Activated T-helper 17 cell treated with anti-CD3 and anti-CD28 coated beads, Interleukin-2, amount 50 U/mL, for 72 hours (primary cell): ENCODE data around the gene SPATA2. TPM values are rescaled to one million over a fixed set of nuclear protein-coding genes. Genes with fewer than 3 reads are reported as not detected.
"Not testable (repeated sequence)": the region's sequence is repeated elsewhere in the genome, so short reads cannot be mapped to it uniquely, and the experiment has no call there.

ENCODE experiments used
- ATAC-seq: fragments of 150-1000 bp; cut with Tn5 transposase; replicated peaks from 2 replicates; pipeline ENCODE4 v1.10.0; 2021; ENCODE audit warnings: mild to moderate bottlenecking, moderate library complexity
- H3K27ac Mint-ChIP-seq: one replicate; pipeline ENCODE4 v1.8.0; 2022; ENCODE audit warnings: mixed read lengths
- H3K27me3 Mint-ChIP-seq: one replicate; pipeline ENCODE4 v1.8.0; 2022; ENCODE audit warnings: mixed read lengths
- H3K36me3 Mint-ChIP-seq: one replicate; pipeline ENCODE4 v1.8.0; 2022; ENCODE audit warnings: low read depth, mild to moderate bottlenecking, mixed read lengths
- H3K4me1 Mint-ChIP-seq: one replicate; pipeline ENCODE4 v1.8.0; 2022; ENCODE audit warnings: mixed read lengths
- H3K4me3 Mint-ChIP-seq: one replicate; pipeline ENCODE4 v1.8.0; 2022; ENCODE audit warnings: mild to moderate bottlenecking, mixed read lengths
- H3K9me3 Mint-ChIP-seq: one replicate; pipeline ENCODE4 v1.8.0; 2022; ENCODE audit warnings: mixed read lengths
- total RNA-seq, 2 donors: library from RNA; stranded (reverse); gene quantifications; one replicate each; pipeline ENCODE4 v1.2.3, GENCODE V29; 2022

The SPATA2 gene
- total RNA-seq, 2 donors from 2014 or later, result 5.5 to 10.3 TPM

GRCh38 chr20:49871391-49871948 is 43.9 kb downstream of the SPATA2 start:
- no peak overlapping the region for H3K4me3 Mint-ChIP-seq
- H3K4me1 Mint-ChIP-seq, result peaks cover 4% of the 10 kb centered on the region
- no peak for ATAC-seq
- peaks cover 67% of the 10 kb centered on the region for H3K36me3 Mint-ChIP-seq
- no peaks in the 10 kb centered on the region for H3K9me3 Mint-ChIP-seq
- H3K27me3 Mint-ChIP-seq, result no peaks in the 10 kb centered on the region
- H3K27ac Mint-ChIP-seq, result no peak overlapping the region

GRCh38 chr20:49870261-49870660 is 45.1 kb downstream of the SPATA2 start:
- no peaks in the 10 kb centered on the region for H3K9me3 Mint-ChIP-seq
- ATAC-seq, result no peak
- peak overlapping the region; percentile 51 for H3K27ac Mint-ChIP-seq
- H3K4me3 Mint-ChIP-seq, result no peak overlapping the region
- peaks cover 4% of the 10 kb centered on the region for H3K4me1 Mint-ChIP-seq
- no peaks in the 10 kb centered on the region for H3K27me3 Mint-ChIP-seq
- peaks cover 67% of the 10 kb centered on the region for H3K36me3 Mint-ChIP-seq

GRCh38 chr20:49868964-49869363 is 46.4 kb downstream of the SPATA2 start:
- Mint-ChIP-seq H3K27ac (peak overlapping the region; percentile 84), H3K36me3 (peaks cover 69% of the 10 kb centered on the region), H3K9me3 (no peaks in the 10 kb centered on the region), H3K27me3 (no peaks in the 10 kb centered on the region), H3K4me1 (peaks cover 4% of the 10 kb centered on the region), H3K4me3 (no peak overlapping the region)
- ATAC-seq, result peak; percentile 59

DNA sequence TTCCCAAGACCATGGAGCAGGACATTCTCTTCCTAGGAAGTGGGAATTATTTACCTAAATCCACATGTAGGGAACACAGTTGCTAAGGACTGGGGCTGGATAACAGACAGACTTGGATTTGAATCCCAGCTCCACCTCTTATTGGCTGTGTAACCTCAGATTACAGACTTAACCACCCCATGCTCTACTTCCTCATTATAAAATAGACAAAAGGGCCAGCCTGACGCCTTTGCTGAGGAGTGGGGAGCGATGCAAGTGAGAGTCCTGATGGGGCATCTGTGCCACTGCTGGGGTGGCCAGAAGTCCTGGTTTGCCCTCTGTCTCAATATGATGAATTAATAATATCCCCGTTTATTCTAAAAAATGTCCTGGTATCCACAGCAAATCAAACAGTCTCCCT is 46.8 kb downstream of the SPATA2 start:
- no peak overlapping the region for H3K4me3 Mint-ChIP-seq
- H3K9me3 Mint-ChIP-seq, result no peaks in the 10 kb centered on the region
- peak overlapping the region; percentile 84 for H3K27ac Mint-ChIP-seq
- H3K27me3 Mint-ChIP-seq, result no peaks in the 10 kb centered on the region
- peaks cover 66% of the 10 kb centered on the region for H3K36me3 Mint-ChIP-seq
- no peak for ATAC-seq
- H3K4me1 Mint-ChIP-seq, result peaks cover 4% of the 10 kb centered on the region

DNA sequence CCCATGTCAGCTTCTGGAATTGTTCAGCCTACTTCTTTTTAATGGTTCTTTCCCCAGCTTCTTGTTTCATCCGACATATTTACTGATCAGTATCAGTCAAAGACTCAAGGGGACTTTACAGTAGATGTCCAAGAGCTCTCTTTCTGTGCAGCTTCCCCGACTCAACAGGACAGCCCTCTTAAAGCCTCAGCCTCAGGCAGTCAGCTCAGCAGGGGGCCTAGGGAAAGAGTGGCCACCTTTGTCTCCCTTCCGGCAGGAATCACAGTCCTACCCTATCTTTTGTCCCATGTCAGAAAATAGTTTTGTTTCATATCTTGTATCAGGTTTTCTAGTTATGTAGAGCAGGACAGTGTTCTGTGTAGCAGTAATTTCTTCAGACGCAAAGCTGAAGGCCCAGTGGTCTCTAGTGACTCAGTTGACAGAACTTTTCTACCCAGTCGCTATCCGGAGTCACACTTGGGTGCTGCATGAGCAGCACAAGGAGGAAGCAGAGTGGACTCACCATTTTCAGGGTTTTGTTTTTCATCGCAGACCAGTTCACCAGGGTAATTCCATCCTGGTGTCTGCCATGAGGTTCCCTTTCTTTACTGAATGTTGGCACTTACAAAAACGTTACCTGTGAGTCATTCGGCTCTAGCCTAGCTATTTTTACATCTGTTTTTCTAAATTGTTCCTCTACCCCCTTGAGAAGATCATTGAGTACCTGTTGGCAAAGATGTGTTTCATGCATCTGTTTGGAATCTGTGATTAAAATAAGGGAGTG is 47.7 kb downstream of the SPATA2 start:
- H3K4me1 Mint-ChIP-seq, result peaks cover 4% of the 10 kb centered on the region
- no peaks in the 10 kb centered on the region for H3K9me3 Mint-ChIP-seq
- H3K4me3 Mint-ChIP-seq, result peak overlapping the region; percentile 19
- peaks cover 71% of the 10 kb centered on the region for H3K36me3 Mint-ChIP-seq
- peak; percentile 47 for ATAC-seq
- H3K27ac Mint-ChIP-seq, result peak overlapping the region; percentile 84
- H3K27me3 Mint-ChIP-seq, result no peaks in the 10 kb centered on the region

DNA sequence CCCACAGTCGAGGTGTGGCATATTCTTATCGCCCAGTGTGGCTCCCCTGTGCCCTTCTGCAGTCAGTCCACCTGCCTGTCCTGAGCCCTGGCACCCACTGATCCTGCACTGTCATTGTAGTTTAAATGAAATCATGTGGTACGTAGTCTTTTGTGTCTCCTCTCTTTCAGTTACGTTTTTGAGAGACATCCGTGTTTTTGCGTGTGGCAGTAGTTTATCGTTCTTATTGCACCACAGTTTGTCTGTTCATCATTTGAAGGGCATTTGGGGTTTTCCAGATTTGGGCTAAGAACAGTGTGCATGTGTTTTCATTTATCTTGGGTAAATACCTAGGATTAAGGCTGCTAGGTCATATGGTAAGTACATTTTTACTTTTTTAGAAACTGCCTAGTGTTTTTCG is 49.3 kb downstream of the SPATA2 start:
- peak; percentile 71 for ATAC-seq
- H3K36me3 Mint-ChIP-seq, result peaks cover 87% of the 10 kb centered on the region
- peak overlapping the region; percentile 30 for H3K27ac Mint-ChIP-seq
- H3K9me3 Mint-ChIP-seq, result no peaks in the 10 kb centered on the region
- H3K4me1 Mint-ChIP-seq, result peaks cover 9% of the 10 kb centered on the region
- H3K4me3 Mint-ChIP-seq, result peak overlapping the region; percentile 11
- no peaks in the 10 kb centered on the region for H3K27me3 Mint-ChIP-seq

GRCh38 chr20:49865559-49865958 is 49.8 kb downstream of the SPATA2 start:
- ATAC-seq, result no peak
- Mint-ChIP-seq H3K9me3 (no peaks in the 10 kb centered on the region), H3K36me3 (peaks cover 89% of the 10 kb centered on the region), H3K4me1 (peaks cover 9% of the 10 kb centered on the region), H3K27ac (peak overlapping the region; percentile 15), H3K27me3 (no peaks in the 10 kb centered on the region), H3K4me3 (peak overlapping the region; percentile 11)

- H3K4me1 Mint-ChIP-seq, result peaks cover 6% of the 10 kb centered on the region
- no peaks in the 10 kb centered on the region for H3K9me3 Mint-ChIP-seq
- peaks cover 90% of the 10 kb centered on the region for H3K36me3 Mint-ChIP-seq
- no peak overlapping the region for H3K4me3 Mint-ChIP-seq
- no peak for ATAC-seq
- H3K27me3 Mint-ChIP-seq, result no peaks in the 10 kb centered on the region
- no peak overlapping the region for H3K27ac Mint-ChIP-seq
These were observed 51.7 kb downstream of the SPATA2 start for GRCh38 chr20:49863666-49864065.

- H3K27me3 Mint-ChIP-seq, result no peaks in the 10 kb centered on the region
- peaks cover 6% of the 10 kb centered on the region for H3K4me1 Mint-ChIP-seq
- no peak overlapping the region for H3K4me3 Mint-ChIP-seq
- no peaks in the 10 kb centered on the region for H3K9me3 Mint-ChIP-seq
- H3K36me3 Mint-ChIP-seq, result peaks cover 90% of the 10 kb centered on the region
- no peak overlapping the region for H3K27ac Mint-ChIP-seq
- no peak for ATAC-seq
These were observed 52.6 kb downstream of the SPATA2 start for GRCh38 chr20:49862607-49863200.

GRCh38 chr20:49861232-49861631 is 54.1 kb downstream of the SPATA2 start:
- not testable (repeated sequence) for H3K9me3 Mint-ChIP-seq, H3K4me3 Mint-ChIP-seq, H3K27me3 Mint-ChIP-seq, H3K4me1 Mint-ChIP-seq, ATAC-seq
- Mint-ChIP-seq H3K27ac (peak overlapping the region; percentile 49), H3K36me3 (peaks cover 90% of the 10 kb centered on the region)

DNA sequence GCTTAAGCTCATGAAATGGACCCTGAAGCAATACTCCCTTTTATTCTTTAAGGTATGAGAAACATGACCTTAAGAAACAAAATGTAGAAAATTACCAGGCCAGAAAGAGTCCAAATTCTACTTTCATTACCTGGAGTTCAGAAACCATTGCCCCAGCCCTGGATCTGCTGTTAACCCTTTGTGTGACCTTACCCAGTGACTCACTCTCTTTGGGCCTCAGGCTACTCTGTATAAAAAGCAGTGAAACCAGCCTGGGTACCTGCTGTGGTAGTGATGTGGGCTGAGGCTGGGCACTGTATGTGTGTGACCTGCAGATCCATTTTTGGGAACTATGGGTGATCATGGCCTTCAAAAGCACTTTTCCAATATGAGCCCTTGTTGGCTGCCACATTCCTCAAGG is 55.5 kb downstream of the SPATA2 start:
- H3K36me3 Mint-ChIP-seq, result peaks cover 90% of the 10 kb centered on the region
- ATAC-seq, result peak; percentile 46
- peaks cover 6% of the 10 kb centered on the region for H3K4me1 Mint-ChIP-seq
- H3K9me3 Mint-ChIP-seq, result no peaks in the 10 kb centered on the region
- no peaks in the 10 kb centered on the region for H3K27me3 Mint-ChIP-seq
- no peak overlapping the region for H3K4me3 Mint-ChIP-seq
- no peak overlapping the region for H3K27ac Mint-ChIP-seq

- H3K4me3 Mint-ChIP-seq, result no peak overlapping the region
- H3K9me3 Mint-ChIP-seq, result no peaks in the 10 kb centered on the region
- no peaks in the 10 kb centered on the region for H3K27me3 Mint-ChIP-seq
- H3K27ac Mint-ChIP-seq, result no peak overlapping the region
- peaks cover 6% of the 10 kb centered on the region for H3K4me1 Mint-ChIP-seq
- no peak for ATAC-seq
- H3K36me3 Mint-ChIP-seq, result peaks cover 88% of the 10 kb centered on the region
These were observed 56.3 kb downstream of the SPATA2 start for GRCh38 chr20:49859011-49859410.

DNA sequence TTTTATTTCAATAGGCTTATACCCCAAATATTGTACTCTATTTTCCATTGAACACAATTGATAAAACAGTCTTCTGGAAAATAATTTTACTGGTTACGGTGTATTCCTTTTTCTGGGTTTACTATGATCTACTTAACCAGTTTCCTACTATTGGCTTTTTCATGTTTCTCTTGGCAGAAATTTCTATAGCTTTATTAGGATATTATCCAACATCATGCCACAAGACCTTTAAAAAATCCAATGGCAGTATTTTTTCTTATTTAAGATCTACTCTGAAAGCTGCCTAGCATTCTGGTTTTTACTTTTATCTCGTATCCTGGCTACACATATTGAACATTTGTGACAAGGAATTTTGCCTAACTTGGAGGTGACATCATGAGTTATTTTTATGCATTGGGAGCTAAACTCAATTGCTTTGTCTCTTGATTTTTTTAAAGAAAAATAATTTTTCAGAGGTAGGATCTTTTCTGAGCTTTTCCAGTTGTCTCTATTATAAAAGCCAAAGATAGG is 57.2 kb downstream of the SPATA2 start:
- no peak overlapping the region for H3K4me3 Mint-ChIP-seq
- no peak overlapping the region for H3K27ac Mint-ChIP-seq
- ATAC-seq, result no peak
- no peaks in the 10 kb centered on the region for H3K27me3 Mint-ChIP-seq
- H3K4me1 Mint-ChIP-seq, result peaks cover 6% of the 10 kb centered on the region
- H3K9me3 Mint-ChIP-seq, result no peaks in the 10 kb centered on the region
- H3K36me3 Mint-ChIP-seq, result peaks cover 93% of the 10 kb centered on the region

DNA sequence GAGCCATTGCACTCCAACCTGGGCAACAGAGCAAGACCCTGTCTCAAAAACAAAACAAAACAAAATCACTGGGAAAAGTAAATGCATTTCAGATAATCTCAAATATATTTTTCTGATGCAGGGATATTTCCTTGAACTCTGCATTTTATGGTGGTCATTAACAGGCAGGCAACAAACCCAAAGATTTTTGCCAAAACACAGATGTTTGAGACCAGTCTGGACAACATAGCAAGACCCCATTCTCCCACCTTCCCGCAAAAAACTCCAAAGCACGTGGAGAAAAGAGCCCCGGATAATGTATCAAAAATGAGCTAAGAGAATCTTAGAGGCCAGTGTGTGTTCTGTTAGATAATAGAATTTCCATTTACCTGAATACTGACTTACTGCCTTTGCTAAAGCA is 58.4 kb downstream of the SPATA2 start:
- H3K9me3 Mint-ChIP-seq, result no peaks in the 10 kb centered on the region
- ATAC-seq, result no peak
- H3K4me1 Mint-ChIP-seq, result peaks cover 6% of the 10 kb centered on the region
- H3K27me3 Mint-ChIP-seq, result no peaks in the 10 kb centered on the region
- H3K4me3 Mint-ChIP-seq, result no peak overlapping the region
- H3K36me3 Mint-ChIP-seq, result peaks cover 93% of the 10 kb centered on the region
- H3K27ac Mint-ChIP-seq, result no peak overlapping the region
